Raji (cell line): ENCODE data around the gene UBE2Q1.

Experiments used
- POLR2A ChIP-seq: IDR thresholded peaks from 2 replicates; pipeline ENCODE4 v1.6.1; 2011; ENCODE audit warnings: low read depth, low read length, control low read depth; ENCODE audit not compliant: insufficient read depth

Gene UBE2Q1

GRCh38 chr1:154548028-154548427 lies 10.4 kb downstream of the UBE2Q1 start:
- no peak for TF ChIP-seq POLR2A

DNA sequence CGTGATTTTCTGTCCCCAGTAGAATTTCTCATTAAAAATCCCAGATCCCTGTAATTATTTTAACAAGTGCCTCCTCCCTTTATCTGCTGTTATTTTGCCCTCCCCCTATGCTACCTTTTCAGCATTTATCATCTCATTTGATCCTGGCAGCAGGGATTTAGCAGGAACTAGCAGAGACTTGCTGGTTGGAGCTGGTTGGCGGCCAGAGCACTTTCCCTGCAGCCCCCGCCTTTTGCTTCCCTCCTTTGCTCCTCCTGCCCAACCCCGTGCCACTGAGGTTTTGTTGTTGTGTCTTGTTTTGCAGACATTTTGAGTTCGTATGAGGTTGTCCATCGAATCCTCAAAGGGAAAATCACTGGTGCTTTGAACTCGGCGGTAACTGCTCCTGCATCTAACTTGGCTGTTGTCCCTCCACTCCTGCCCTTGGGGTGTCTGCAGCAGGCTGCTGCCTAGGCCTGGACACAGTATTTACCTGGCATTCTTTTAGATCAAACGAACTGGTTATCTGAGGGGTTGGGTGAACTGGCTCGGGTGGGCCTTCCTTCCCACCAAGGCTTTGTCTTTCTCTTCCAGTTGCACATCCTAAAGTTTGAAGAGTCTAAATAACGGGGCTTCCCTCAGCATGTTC lies 11.2 kb downstream of the UBE2Q1 start:
- no peak for TF ChIP-seq POLR2A

DNA sequence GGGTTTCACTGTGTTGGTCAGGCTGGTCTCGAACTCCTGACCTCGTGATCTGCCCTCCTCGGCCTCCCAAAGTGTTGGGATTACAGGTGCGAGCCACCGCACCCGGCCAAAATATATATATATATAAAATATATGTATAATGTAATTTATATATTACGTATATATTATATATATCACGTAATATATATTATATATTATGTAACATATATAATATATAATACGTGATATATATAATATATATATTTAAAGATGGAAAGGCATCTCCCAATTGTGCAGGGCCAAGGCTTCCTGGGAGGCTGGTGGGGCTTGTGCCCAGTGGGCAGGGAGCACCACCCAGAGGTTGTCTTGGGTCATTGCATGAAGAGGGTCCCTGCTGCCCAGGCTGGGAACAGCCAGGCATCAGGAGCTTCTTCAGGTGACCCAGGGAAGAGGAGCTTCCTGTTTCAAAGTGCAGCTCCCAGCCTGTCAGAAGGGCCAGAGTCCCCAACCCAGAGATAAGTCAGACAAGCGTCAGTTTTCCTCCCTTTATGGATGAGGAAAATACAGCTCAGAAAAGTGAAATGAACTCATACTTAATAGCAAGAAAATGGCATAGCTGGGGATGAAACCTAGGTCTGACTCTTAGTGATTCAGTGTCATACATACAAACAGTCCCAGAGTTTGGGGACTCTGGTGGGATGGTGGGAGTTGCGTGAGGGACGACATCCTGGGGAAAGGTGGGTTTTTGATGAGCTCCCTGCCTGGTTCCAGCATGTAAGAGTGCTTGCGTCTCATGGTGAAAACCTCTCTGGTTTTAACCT lies 12.0 kb downstream of the UBE2Q1 start:
- TF ChIP-seq POLR2A, result no peak

GRCh38 chr1:154541231-154541630 lies 17.2 kb downstream of the UBE2Q1 start:
- TF ChIP-seq POLR2A, result no peak

GRCh38 chr1:154539486-154540483 lies 18.7 kb downstream of the UBE2Q1 start:
- TF ChIP-seq POLR2A, result no peak

DNA sequence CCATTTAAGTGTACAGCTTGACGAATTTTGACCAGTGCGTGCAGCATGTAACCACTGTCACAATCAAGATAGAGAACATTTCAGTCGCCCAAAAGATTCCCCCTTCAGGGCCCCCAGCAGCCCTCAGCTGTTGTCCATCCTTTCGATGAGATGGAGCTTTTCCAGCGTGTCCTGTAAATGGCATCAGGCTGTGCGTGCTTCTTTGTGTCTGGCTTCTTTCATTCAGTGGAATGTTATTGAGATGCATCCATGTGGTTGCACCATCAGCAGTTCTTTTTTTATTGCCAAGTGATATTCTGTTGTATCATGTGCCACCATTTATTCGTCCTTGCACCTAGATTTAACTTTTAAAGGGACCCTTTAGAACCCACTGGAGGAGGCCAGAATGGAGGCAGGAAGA lies 21.9 kb downstream of the UBE2Q1 start:
- no peak for TF ChIP-seq POLR2A

DNA sequence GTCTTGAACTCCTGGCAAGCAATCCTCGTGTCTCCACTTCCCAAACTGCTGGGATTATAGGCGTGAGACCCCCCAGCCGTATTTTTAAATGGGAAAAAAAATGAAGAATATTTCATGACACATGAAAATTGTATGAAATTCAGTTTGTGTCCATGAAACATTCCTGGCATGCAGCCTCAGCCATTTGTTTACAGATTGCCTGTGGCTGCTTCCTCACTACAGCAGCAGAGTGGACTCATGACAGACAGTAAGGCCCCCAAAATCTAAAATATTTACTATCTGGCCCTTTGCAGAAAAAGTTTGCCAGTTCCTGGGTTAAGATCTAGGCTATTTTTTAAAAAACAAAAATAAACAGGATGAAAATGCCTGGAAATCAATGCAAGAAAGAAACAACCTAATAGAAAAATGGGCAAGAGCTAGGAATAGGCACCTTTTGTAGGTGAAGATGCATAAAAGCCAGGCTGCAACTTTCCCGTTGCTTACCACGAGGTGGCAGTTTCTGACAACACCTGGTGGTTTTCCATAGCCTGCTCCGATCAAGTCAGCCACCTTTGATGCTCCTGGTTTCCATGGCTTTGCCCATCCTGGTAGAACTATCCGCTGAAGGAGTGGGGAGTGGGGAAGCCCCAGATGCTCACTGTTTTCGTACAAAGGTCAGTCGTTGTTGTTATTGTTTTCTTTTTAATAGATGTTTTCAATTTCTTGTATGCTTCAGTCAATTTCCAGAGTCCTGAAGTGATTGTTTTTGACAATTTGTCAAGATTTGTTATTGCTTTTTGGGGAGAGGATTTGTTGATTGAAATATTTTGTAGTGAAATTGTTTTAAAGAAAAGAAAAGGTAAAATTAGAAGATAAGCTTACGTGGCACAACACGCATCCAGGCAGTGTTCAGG lies 24.3 kb downstream of the UBE2Q1 start:
- TF ChIP-seq POLR2A, result no peak

GRCh38 chr1:154529308-154529707 lies 29.2 kb downstream of the UBE2Q1 start:
- TF ChIP-seq POLR2A, result no peak

- TF ChIP-seq POLR2A, result no peak
Observed at GRCh38 chr1:154527192-154527591, 31.3 kb downstream of the UBE2Q1 start.

GRCh38 chr1:154524881-154525280 lies 33.6 kb downstream of the UBE2Q1 start:
- TF ChIP-seq POLR2A, result no peak

GRCh38 chr1:154521695-154522094 lies 36.8 kb downstream of the UBE2Q1 start:
- no peak for TF ChIP-seq POLR2A

- no peak for TF ChIP-seq POLR2A
Observed at GRCh38 chr1:154520333-154520732, 38.1 kb downstream of the UBE2Q1 start.

GRCh38 chr1:154519591-154519991 lies 38.9 kb downstream of the UBE2Q1 start:
- TF ChIP-seq POLR2A, result no peak

- no peak for TF ChIP-seq POLR2A
Observed at GRCh38 chr1:154517661-154518060, 40.8 kb downstream of the UBE2Q1 start.

- TF ChIP-seq POLR2A, result no peak
Observed at GRCh38 chr1:154514066-154514553, 44.4 kb downstream of the UBE2Q1 start.

GRCh38 chr1:154512760-154513159 lies 45.7 kb downstream of the UBE2Q1 start:
- TF ChIP-seq POLR2A, result no peak
